K562 (cell line): Measurements from ENCODE around the gene E2F3. TPM values are rescaled to one million over a fixed set of nuclear protein-coding genes. Genes with fewer than 3 reads are reported as not detected.

Experiments used
- CEBPG ChIP-seq, 3 experiments: fragments of 200-800 bp in 1 of 3; sonication (Bioruptor generic) in 1 of 3; sonication (generic) in 1 of 3; formaldehyde crosslinking in 1 of 3; IDR thresholded peaks in 2 of 3; conservative IDR thresholded peaks in 1 of 3; 2 replicates each; pipeline versions ENCODE4 v1.6.1 to v1.8.0; 2016 to 2022; ENCODE audit warnings: missing compliant biosample characterization in 2 of 3, missing genetic modification characterization in 2 of 3, mild to moderate bottlenecking in 1 of 3, missing genetic modification reagents in 1 of 3
- CUX1 ChIP-seq: fragments of 200-800 bp; sonication (Bioruptor generic); IDR thresholded peaks from 2 replicates; pipeline ENCODE4 v1.6.1; 2016; ENCODE audit warnings: missing genetic modification characterization, missing compliant biosample characterization
- E2F3 ChIP-seq: fragments of 250-450 bp; sonication (Bioruptor Pico); IDR thresholded peaks from 2 replicates; pipeline ENCODE4 v1.4.0; 2020; ENCODE audit warnings: mild to moderate bottlenecking
- GABPA ChIP-seq: fragments of 200-800 bp; sonication (Bioruptor generic); conservative IDR thresholded peaks from 2 replicates; pipeline ENCODE4 v1.6.1; 2016; ENCODE audit warnings: low read depth, missing genetic modification characterization, missing compliant biosample characterization
- HDAC1 ChIP-seq, 2 experiments: fragments of 450-650 bp; IDR thresholded peaks; 2 replicates each; pipeline ENCODE4 v1.6.1; 2016 to 2017; ENCODE audit warnings: inconsistent platforms in 1 of 2, mild to moderate bottlenecking in 1 of 2, moderate library complexity in 1 of 2
- JUND ChIP-seq, 2 experiments: IDR thresholded peaks; 2 replicates in 1 of 2; 3 replicates in 1 of 2; pipeline ENCODE4 v1.6.1; 2011; ENCODE audit warnings: borderline replicate concordance in 2 of 2, low read depth in 2 of 2, low read length in 2 of 2, improper control_type of control experiment in 1 of 2, missing biosample characterization in 1 of 2, missing genetic modification characterization in 1 of 2, missing genetic modification reagents in 1 of 2
- NCOA6 ChIP-seq: fragments of 450-650 bp; IDR thresholded peaks from 2 replicates; pipeline ENCODE4 v1.6.1; 2017; ENCODE audit warnings: mild to moderate bottlenecking
- PHB ChIP-seq: fragments of 250-450 bp; sonication (Bioruptor Pico); IDR thresholded peaks from 2 replicates; pipeline ENCODE4 v1.5.0; 2021
- RCOR1 ChIP-seq, 2 experiments: IDR thresholded peaks; 2 replicates each; pipeline ENCODE4 v1.6.1; 2012; ENCODE audit warnings: low read depth in 2 of 2, low read length in 2 of 2, borderline replicate concordance in 1 of 2, improper control_type of control experiment in 1 of 2
- TCF3 ChIP-seq: sonication (generic); formaldehyde crosslinking; IDR thresholded peaks from 2 replicates; pipeline ENCODE4 v1.4.0; 2020; ENCODE audit warnings: mild to moderate bottlenecking, missing genetic modification reagents
- TEAD1 ChIP-seq, 2 experiments: fragments of 450-650 bp in 1 of 2; sonication (generic) in 1 of 2; formaldehyde crosslinking; IDR thresholded peaks; 2 replicates each; pipeline versions ENCODE4 v1.4.0 to v1.8.0; 2020 to 2022; ENCODE audit warnings: mild to moderate bottlenecking in 2 of 2, missing genetic modification reagents in 1 of 2
- ZBTB2 ChIP-seq: fragments of 450-650 bp; IDR thresholded peaks from 2 replicates; pipeline ENCODE4 v1.6.1; 2016; ENCODE audit warnings: antibody characterized with exemption
- ZNF184 ChIP-seq: sonication (generic); formaldehyde crosslinking; IDR thresholded peaks from 2 replicates; pipeline ENCODE4 v1.5.0; 2020; ENCODE audit warnings: missing genetic modification reagents
- polyA plus RNA-seq, 8 experiments: library from polyadenylated mRNA; depleted of rRNA in 4 of 8; stranded (reverse) in 5 of 8; unstranded in 3 of 8; fragments of >200 nt; fragmentation: Nextera tagmentation in 2 of 8; fragmentation: Illumina TruSeq in 1 of 8; extraction: Ambion mirVana in 2 of 8; extraction: Trizol in 1 of 8; gene quantifications; 2 replicates each; pipeline versions ENCODE4 v1.2.1 to v1.2.3, GENCODE V29; 2011 to 2014; ENCODE audit warnings: inconsistent platforms in 1 of 8, missing spikeins in 1 of 8
- total RNA-seq, 7 experiments: library from RNA; depleted of rRNA in 6 of 7; stranded (reverse); fragments of >200 nt in 6 of 7; fragmentation: Illumina TruSeq in 2 of 7; extraction: Trizol in 2 of 7; gene quantifications; 2 replicates each; pipeline versions ENCODE4 v1.2.1 to v1.2.3, GENCODE V29; 2011 to 2021; ENCODE audit warnings: low replicate concordance in 1 of 7
- TF ChIP-seq, protein P1 (sequence below): fragments of 450-650 bp; IDR thresholded peaks from 2 replicates; pipeline ENCODE4 v1.6.1; 2016
- TF ChIP-seq, protein P2 (sequence below): sonication (generic); formaldehyde crosslinking; IDR thresholded peaks from 2 replicates; pipeline ENCODE4 v1.8.0; 2022; ENCODE audit warnings: mild to moderate bottlenecking, low read depth, missing genetic modification reagents
- TF ChIP-seq, protein P3 (sequence below): sonication (generic); formaldehyde crosslinking; IDR thresholded peaks from 2 replicates; pipeline ENCODE4 v1.8.0; 2022; ENCODE audit warnings: mild to moderate bottlenecking, missing genetic modification reagents, borderline replicate concordance

Gene E2F3
- total and polyA plus RNA-seq, 9 of the 15 experiments (the other 6 are each of a cell fraction or from before 2014, with no cell fraction given), result 11.1 to 44.7 (median 27.2) TPM

DNA sequence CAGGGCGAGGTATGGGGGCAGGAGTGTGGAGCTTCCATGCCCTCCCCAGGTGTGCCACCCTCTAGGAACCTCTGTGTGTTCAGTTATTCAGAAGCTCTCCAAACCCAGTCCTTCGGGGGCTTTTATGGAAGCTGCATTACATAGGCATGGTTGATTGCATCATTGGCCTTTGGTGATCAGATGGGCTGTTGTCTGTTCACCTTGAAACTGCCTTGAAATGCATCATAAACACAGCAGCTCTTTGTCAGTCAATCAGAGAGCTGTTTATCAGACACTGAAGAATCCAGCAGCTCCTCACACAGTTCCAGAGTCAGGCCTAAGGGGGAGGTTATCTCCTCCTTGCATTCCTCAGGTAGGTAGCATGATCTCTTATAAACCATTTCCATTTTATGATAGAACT lies 62.4 kb downstream of the E2F3 start (continued):
- TF ChIP-seq CUX1 (CRISPR knock-in tag) (no peak), ZNF184 (no peak), RCOR1 (IDR thresholded peaks at IDR 0.05; ENCODE audit: borderline replicate concordance in 1 of 2, low read depth in 2 of 2, low read length in 2 of 2) (no peak), JUND (IDR thresholded peaks at IDR 0.05; ENCODE audit: borderline replicate concordance, low read depth, low read length) (peak; percentile 19; the same call in 1 of the 2 replicates), JUND (tag; IDR thresholded peaks at IDR 0.05; ENCODE audit: borderline replicate concordance, low read depth, low read length) (no peak), TCF3 (CRISPR knock-in tag) (peak; percentile 20; the same call in 1 of the 2 replicates), GABPA (tag) (no peak), PHB (no peak), CEBPG (CRISPR knock-in tag; IDR thresholded peaks at IDR 0.05) (peak; percentile 78; the same call in 1 of the 2 replicates), CEBPG (tag; conservative IDR thresholded peaks at IDR 0.05 in 1 of 2, IDR thresholded peaks at IDR 0.05 in 1 of 2) (peak; percentile 34 to 63), TEAD1 (CRISPR knock-in tag; IDR thresholded peaks at IDR 0.05) (no peak), ZBTB2 (no peak), E2F3 (CRISPR knock-in tag) (no peak), NCOA6 (no peak), HDAC1 (IDR thresholded peaks at IDR 0.05) (no peak)
- TF ChIP-seq, protein P1, sequence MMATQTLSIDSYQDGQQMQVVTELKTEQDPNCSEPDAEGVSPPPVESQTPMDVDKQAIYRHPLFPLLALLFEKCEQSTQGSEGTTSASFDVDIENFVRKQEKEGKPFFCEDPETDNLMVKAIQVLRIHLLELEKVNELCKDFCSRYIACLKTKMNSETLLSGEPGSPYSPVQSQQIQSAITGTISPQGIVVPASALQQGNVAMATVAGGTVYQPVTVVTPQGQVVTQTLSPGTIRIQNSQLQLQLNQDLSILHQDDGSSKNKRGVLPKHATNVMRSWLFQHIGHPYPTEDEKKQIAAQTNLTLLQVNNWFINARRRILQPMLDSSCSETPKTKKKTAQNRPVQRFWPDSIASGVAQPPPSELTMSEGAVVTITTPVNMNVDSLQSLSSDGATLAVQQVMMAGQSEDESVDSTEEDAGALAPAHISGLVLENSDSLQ, result peak; percentile 59
- TF ChIP-seq, protein P2, sequence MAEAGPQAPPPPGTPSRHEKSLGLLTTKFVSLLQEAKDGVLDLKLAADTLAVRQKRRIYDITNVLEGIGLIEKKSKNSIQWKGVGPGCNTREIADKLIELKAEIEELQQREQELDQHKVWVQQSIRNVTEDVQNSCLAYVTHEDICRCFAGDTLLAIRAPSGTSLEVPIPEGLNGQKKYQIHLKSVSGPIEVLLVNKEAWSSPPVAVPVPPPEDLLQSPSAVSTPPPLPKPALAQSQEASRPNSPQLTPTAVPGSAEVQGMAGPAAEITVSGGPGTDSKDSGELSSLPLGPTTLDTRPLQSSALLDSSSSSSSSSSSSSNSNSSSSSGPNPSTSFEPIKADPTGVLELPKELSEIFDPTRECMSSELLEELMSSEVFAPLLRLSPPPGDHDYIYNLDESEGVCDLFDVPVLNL (CRISPR knock-in tag), result no peak
- TF ChIP-seq, protein P3, sequence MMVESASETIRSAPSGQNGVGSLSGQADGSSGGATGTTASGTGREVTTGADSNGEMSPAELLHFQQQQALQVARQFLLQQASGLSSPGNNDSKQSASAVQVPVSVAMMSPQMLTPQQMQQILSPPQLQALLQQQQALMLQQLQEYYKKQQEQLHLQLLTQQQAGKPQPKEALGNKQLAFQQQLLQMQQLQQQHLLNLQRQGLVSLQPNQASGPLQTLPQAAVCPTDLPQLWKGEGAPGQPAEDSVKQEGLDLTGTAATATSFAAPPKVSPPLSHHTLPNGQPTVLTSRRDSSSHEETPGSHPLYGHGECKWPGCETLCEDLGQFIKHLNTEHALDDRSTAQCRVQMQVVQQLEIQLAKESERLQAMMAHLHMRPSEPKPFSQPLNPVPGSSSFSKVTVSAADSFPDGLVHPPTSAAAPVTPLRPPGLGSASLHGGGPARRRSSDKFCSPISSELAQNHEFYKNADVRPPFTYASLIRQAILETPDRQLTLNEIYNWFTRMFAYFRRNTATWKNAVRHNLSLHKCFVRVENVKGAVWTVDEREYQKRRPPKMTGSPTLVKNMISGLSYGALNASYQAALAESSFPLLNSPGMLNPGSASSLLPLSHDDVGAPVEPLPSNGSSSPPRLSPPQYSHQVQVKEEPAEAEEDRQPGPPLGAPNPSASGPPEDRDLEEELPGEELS (CRISPR knock-in tag), result no peak
